ENCODE results near the gene POR.
A peak's percentile ranks its signal among the peaks of the same experiment; 100 is the strongest.
"Not testable (repeated sequence)": the region's sequence is repeated elsewhere in the genome, so short reads cannot be mapped to it uniquely, and the experiment has no call there.

POR gene

GRCh38 chr7:75914655-75915415, at the start of gene POR:
Gene POR, plus strand, starts transcription at chr7:75915155. Its CDS starts 38,847 bp downstream, at chr7:75954002.
- peak; percentile 97 for DNase-seq

- DNase-seq: no peak
Measured at GRCh38 chr7:75866114-75866488, 48.9 kb upstream of the POR start.

GRCh38 chr7:75866489-75867389, 48.2 kb upstream of the POR start:
- DNase-seq: no peak

DNA sequence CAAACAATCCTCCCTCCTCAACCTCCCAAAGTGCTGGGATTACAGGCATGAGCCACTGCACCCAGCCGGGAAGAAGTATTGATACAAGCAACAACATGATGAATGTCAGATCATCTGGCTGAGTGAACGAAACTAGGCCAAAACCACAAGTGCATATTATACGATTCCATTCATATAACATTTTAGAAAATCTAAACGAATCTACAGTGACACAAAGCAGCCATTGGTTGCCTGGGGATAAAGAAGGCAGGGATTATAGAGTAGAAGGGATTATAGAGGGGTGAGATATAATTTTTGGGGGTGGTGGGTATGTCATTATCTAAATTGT, 47.6 kb upstream of the POR start:
- DNase-seq: no peak

- DNase-seq: no peak
Measured at GRCh38 chr7:75868153-75868552, 46.8 kb upstream of the POR start.

DNA sequence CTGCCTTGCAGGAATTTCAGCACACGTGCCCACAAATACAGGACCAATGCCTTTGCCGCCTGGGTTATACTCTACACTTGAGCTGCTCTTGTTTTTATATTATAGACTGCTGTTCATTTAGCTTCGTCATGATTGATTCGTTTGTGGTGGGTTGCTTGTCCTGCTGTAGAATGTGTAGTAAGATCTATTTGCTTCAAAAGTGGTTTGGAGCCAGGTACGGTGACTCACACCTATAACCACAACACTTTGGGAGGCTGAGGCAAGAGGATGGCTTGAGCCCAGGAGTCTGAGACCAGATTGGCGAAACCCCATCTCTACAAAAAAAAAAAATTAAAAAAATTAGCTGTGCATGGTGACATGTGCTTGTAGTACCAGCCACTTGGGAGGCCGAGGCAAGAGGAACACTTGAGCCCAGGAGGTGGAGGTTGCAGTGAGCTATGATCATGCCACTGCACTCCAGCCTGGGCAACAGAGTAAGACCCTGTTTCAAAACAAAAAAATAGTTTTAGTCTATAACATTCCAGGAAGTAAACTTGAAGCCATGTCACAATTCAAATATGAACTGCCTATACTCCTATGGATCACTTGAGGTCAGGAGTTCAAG, 45.1 kb upstream of the POR start:
- DNase-seq: no peak

DNA sequence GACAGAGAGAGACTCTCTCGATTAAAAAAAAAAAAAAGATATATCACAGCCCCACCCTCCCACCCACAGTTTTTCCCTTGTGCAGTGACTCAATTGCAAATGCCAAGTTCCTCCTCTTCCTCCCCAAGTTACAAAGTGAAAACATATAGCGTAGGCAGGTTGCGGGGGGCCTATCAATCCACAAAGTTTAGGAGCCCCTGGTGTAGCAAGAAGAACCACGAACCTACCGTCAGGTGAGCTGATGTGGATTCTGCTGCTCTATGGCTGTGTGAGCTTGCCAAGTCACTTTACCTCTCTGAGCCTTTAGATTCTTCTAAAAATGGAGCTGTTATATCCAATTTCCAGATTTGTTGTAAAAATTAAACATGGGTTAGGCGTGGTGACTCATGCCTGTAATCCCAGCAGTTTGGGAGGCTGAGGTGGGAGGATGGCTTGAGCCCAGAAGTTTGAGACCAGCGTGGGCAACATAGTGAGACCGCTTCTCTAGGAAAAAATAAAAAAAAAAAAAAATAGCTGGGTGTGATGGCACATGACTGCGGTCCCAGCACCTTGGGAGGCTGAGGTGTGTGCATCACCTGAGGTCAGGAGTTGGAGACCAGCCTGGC, 44.3 kb upstream of the POR start:
- DNase-seq: no peak

DNA sequence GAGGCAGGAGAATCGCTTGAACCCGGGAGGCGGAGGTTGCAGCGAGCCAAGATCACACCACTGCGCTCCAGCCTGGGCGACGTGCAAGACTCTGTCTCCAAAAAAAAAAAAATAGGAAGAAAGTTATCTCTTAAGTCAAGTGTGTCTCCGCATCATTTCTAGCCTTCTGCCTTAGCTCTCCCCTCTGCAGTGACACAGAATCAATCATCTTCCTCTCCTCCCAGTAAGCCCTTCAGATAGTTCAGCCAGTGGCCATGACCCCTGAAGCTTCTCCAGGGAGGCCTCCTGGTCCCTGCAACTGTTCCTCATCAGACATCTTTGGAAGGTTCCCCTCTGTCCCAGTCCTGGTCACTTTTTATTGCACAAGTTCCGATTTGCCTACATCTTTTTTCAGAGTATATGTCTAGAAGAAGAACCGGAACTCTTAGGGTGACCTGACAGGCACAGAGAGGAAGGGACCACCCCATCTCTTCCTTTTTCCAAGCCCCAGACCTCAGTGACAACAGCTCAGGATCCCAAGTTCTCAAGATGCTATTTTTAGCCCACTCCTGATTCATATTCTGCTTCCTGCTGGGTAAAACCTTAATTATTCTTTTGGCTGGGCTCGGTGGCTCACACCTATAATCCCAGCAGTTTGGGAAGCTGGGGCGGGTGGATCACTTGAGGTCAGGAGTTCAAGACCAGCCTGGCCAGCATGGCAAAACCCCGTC, 42.7 kb upstream of the POR start:
- no peak for DNase-seq

GRCh38 chr7:75874180-75874579, 40.8 kb upstream of the POR start:
- not testable (repeated sequence) for DNase-seq

- no peak for DNase-seq
Measured at GRCh38 chr7:75875113-75876080, 39.6 kb upstream of the POR start.

- DNase-seq: no peak
Measured at GRCh38 chr7:75876126-75876881, 38.7 kb upstream of the POR start.

DNA sequence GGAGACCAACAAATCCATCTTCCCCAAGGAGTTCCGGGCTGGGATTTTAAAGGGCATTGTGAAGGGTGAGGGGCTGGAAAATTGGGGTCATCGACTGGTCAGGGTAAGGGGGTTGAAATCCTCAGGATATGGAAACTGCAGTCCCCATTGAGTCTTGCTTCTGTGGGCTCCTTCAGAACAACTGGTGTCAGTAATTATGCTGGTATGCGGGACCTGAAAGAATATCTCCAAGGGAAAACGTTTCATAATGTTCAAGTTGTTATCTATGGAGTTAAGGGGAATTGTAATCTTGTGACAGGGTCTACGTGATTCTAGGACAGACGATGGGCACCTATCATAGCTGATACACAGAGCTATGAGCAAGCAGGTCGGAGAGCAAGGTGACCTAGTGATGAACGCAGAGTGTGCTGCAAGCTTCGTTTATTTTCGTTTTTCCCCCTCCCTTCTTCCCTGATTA, 36.6 kb upstream of the POR start:
- DNase-seq: no peak

- peak; percentile 94 for DNase-seq
Measured at GRCh38 chr7:75878769-75879611, 36.0 kb upstream of the POR start, which contains the start of gene RHBDD2. Gene RHBDD2, plus strand, starts transcription at chr7:75879034. Its CDS starts 49 bp downstream, at chr7:75879083.

DNA sequence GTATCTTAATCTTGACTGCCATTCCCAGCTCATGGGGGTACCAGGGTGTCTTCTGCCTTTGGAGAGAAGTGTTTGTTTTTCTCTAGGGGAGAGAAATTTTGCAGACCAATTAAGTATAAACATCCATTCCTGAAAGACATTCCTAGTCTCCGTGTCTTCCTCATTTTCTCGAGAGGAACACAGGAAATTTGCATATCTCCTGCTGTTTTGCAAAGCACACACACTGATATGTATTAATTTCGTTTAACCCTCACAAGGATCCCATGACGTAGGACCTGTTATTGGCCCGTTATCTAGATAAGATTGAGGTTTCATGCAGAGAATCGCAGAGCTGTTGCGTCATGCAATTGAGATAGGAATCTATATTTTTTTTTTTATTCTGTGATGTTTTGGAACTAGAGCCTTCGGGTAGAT, 35.2 kb upstream of the POR start:
- DNase-seq: no peak

- DNase-seq: no peak
Measured at GRCh38 chr7:75880242-75880641, 34.7 kb upstream of the POR start.

- DNase-seq: no peak
Measured at GRCh38 chr7:75881436-75882095, 33.4 kb upstream of the POR start.

DNA sequence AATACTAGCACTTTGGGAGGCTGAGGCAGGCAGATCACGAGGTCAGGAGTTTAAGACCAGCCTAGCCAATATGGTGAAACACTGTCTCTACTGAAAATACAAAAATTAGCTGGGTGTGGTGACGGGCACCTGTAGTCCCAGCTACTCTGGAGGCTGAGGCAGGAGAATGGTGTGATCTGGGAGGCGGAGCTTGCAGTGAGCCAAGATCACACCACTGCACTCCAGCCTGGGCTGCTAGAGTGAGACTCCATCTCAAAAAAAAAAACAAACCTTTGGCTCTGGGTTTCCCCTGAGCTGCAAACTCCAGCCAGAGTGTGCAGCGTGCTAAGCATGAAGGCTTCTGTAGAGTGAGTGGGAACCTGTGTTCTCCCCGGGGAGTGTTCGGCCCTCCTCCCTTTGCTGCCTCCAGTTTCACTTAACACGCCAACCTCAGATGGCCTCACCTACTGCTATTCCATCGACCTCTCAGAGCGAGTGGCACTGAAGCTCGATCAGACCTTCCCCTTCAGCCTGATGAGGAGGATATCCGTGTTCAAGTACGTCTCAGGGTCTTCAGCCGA, 31.6 kb upstream of the POR start:
- DNase-seq: not testable (repeated sequence)

GRCh38 chr7:75884476-75884875, 30.5 kb upstream of the POR start:
- no peak for DNase-seq

DNA sequence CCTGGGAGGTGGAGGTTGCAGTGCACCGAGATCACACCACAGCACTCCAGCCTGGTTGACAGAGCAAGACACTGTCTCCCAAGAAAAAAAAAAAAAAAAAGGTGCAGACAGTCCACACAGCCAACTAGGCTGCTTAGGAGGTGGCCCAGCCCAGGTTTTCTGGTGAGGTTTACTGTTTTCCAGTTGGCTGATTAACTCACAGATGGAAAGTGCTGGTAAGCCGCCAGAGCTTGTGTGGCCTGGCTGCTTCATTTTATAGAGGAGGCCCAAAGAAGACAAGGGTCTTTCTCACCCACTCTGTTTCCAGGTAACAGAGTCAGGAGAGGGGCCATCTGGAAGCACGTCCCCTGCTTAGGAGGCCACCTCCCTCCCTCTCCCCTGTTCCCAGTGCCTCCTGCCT, 29.9 kb upstream of the POR start:
- no peak for DNase-seq

All from activated T-cell treated with anti-CD3 and anti-CD28 coated beads for 4 hours (primary cell).